HL-60 (cell line): ENCODE data around the gene EYA4.

Experiments
- CTCF ChIP-seq: IDR thresholded peaks from one replicate; pipeline ENCODE4 v1.5.1; 2011; ENCODE audit warnings: low read length, control low read depth, inconsistent platforms; ENCODE audit not compliant: insufficient read depth
- GABPA ChIP-seq: IDR thresholded peaks from 2 replicates; pipeline ENCODE4 v1.6.1; 2012; ENCODE audit warnings: low read depth
- POLR2AphosphoS5 ChIP-seq: IDR thresholded peaks from 2 replicates; pipeline ENCODE4 v1.6.1; 2012; ENCODE audit warnings: low read depth
- SPI1 ChIP-seq: IDR thresholded peaks from 2 replicates; pipeline ENCODE4 v1.6.1; 2012; ENCODE audit warnings: low read depth, mild to moderate bottlenecking, borderline replicate concordance

GRCh38 chr6:133289733-133290306 lies 48.7 kb downstream of the EYA4 start:
- TF ChIP-seq CTCF (no peak), SPI1 (no peak), GABPA (no peak), POLR2AphosphoS5 (no peak)
